H1 (cell line): Measurements from ENCODE around the gene ISOC1. TPM values are rescaled to one million over a fixed set of nuclear protein-coding genes. Genes with fewer than 3 reads are reported as not detected.

ENCODE experiments used
- BCL11A ChIP-seq, 2 experiments: IDR thresholded peaks; one replicate each; pipeline ENCODE4 v1.6.1; 2011; ENCODE audit warnings: low read depth in 2 of 2, low read length in 2 of 2, mild to moderate bottlenecking in 2 of 2
- CBX8 ChIP-seq: fragments of 300-800, 300-1000 bp; sonication (generic); IDR thresholded peaks from 2 replicates; pipeline ENCODE4 v1.7.1; 2016; ENCODE audit warnings: low read depth, low read length, borderline replicate concordance
- CHD7 ChIP-seq: fragments of 300-600 bp; sonication (generic); IDR thresholded peaks from 2 replicates; pipeline ENCODE4 v1.7.1; 2012; ENCODE audit warnings: low read length, moderate library complexity, mild to moderate bottlenecking, inconsistent platforms; ENCODE audit not compliant: insufficient replicate concordance
- CREB1 ChIP-seq: IDR thresholded peaks from 2 replicates; pipeline ENCODE4 v1.6.1; 2012; ENCODE audit warnings: inconsistent platforms
- EP300 ChIP-seq, 2 experiments: IDR thresholded peaks; 1 replicate in 1 of 2; 2 replicates in 1 of 2; pipeline ENCODE4 v1.6.1; 2011 to 2012; ENCODE audit warnings: low read depth in 2 of 2, low read length in 2 of 2, mild to moderate bottlenecking in 2 of 2, borderline replicate concordance in 1 of 2, inconsistent platforms in 1 of 2, moderate library complexity in 1 of 2
- GABPA ChIP-seq: IDR thresholded peaks from 2 replicates; pipeline ENCODE4 v1.6.1; 2011; ENCODE audit warnings: mild to moderate bottlenecking, low read length, moderate library complexity, borderline replicate concordance; ENCODE audit not compliant: insufficient read depth
- HDAC2 ChIP-seq, 2 experiments: fragments of 300-600 bp in 1 of 2; sonication (generic) in 1 of 2; IDR thresholded peaks; 2 replicates each; pipeline ENCODE4 v1.6.1; 2011 to 2012; ENCODE audit warnings: low read depth in 2 of 2, low read length in 2 of 2, mild to moderate bottlenecking in 2 of 2, moderate library complexity in 2 of 2, borderline replicate concordance in 1 of 2, inconsistent platforms in 1 of 2
- PHF8 ChIP-seq: fragments of 200-600 bp; sonication (generic); conservative IDR thresholded peaks from 2 replicates; pipeline ENCODE4 v1.7.1; 2012; ENCODE audit warnings: low read depth, mild to moderate bottlenecking, inconsistent platforms, low read length, moderate library complexity
- RBBP5 ChIP-seq: IDR thresholded peaks from 2 replicates; pipeline ENCODE4 v1.7.1; 2012; ENCODE audit warnings: low read depth, mild to moderate bottlenecking, inconsistent platforms, low read length, moderate library complexity, borderline replicate concordance
- SAP30 ChIP-seq: fragments of 300-600 bp; sonication (generic); IDR thresholded peaks from 2 replicates; pipeline ENCODE4 v1.7.1; 2012; ENCODE audit warnings: low read length, moderate library complexity, mild to moderate bottlenecking, inconsistent platforms; ENCODE audit not compliant: insufficient read depth, insufficient replicate concordance
- YY1 ChIP-seq: IDR thresholded peaks from 2 replicates; pipeline ENCODE4 v1.6.1; 2011; ENCODE audit warnings: low read depth, mild to moderate bottlenecking, low read length
- polyA plus RNA-seq, 7 experiments: library from polyadenylated mRNA; depleted of rRNA in 3 of 7; stranded (reverse) in 5 of 7; unstranded in 2 of 7; fragments of >200 nt in 5 of 7; fragments of 200-250 nt in 2 of 7; gene quantifications; 1 replicate in 5 of 7; 2 replicates in 1 of 7; 4 replicates in 1 of 7; pipeline versions ENCODE4 v1.2.1 to v1.2.3, GENCODE V29; 2011 to 2013; ENCODE audit warnings: missing spikeins in 2 of 7, mixed read lengths in 2 of 7
- total RNA-seq: library from RNA; stranded (reverse); fragmentation: NEBNext Ultra II Directional; extraction: Animal tissue kit (Norgen Biotek cat#: 25700); gene quantifications from 2 replicates; pipeline ENCODE4 v1.2.1, GENCODE V29; 2021

The ISOC1 gene
- total and polyA plus RNA-seq, 2 of the 8 experiments (the other 6 are each of a cell fraction or from before 2014, with no cell fraction given), result 27.7 to 34.9 TPM

GRCh38 chr5:129099184-129099569 is 4.6 kb downstream of the ISOC1 start (continued):
- TF ChIP-seq CHD7 (no peak), GABPA (no peak), SAP30 (no peak), EP300 (IDR thresholded peaks at IDR 0.05; ENCODE audit: borderline replicate concordance in 1 of 2, low read depth in 2 of 2, low read length in 2 of 2) (no peak), CBX8 (no peak), HDAC2 (IDR thresholded peaks at IDR 0.05; ENCODE audit: borderline replicate concordance in 1 of 2, low read depth in 2 of 2, low read length in 2 of 2) (no peak), CREB1 (no peak), PHF8 (no peak), BCL11A (IDR thresholded peaks at IDR 0.05; ENCODE audit: low read depth in 2 of 2, low read length in 2 of 2) (no peak), YY1 (no peak), RBBP5 (no peak)
